SK-N-MC (cell line): ENCODE measurements around the gene FAM184A.

ENCODE experiments used
- EZH2 ChIP-seq: fragments of 200-600 bp; sonication (generic); IDR thresholded peaks from one replicate; pipeline ENCODE4 v1.6.1; 2017; ENCODE audit warnings: antibody characterized with exemption
- FOXP2 ChIP-seq: optimal IDR thresholded peaks from 2 replicates; pipeline ENCODE3; 2011; ENCODE audit warnings: mild to moderate bottlenecking, moderate library complexity; ENCODE audit not compliant: insufficient read depth; ENCODE audit errors: extremely low read length, control extremely low read depth
- POLR2AphosphoS5 ChIP-seq: IDR thresholded peaks from 2 replicates; pipeline ENCODE4 v1.6.1; 2012; ENCODE audit warnings: mild to moderate bottlenecking, low read depth, low read length, borderline replicate concordance

- TF ChIP-seq POLR2AphosphoS5 (no peak), EZH2 (no peak), FOXP2 (no peak)
These were observed 50.4 kb downstream of the FAM184A start for GRCh38 chr6:119028091-119028490.
